Subcutaneous adipose tissue (tissue), 4 donors: ENCODE results near the gene IL21R. TPM values are rescaled to one million over a fixed set of nuclear protein-coding genes. Genes with fewer than 3 reads are reported as not detected.

Experiments used
- total RNA-seq, 4 donors: library from RNA; depleted of rRNA; stranded (reverse); fragments of >200 nt; gene quantifications; one replicate each; pipeline ENCODE4 v1.1.0, GENCODE V29; 2016
- TF ChIP-seq, protein P1 (sequence below): fragments of 450-650 bp; IDR thresholded peaks from one replicate; pipeline ENCODE4 v1.5.1; 2016; ENCODE audit warnings: low read depth, mild to moderate bottlenecking, control low read depth, antibody characterized with exemption, moderate library complexity

Gene IL21R
- total RNA-seq, 4 donors from 2014 or later: 0.51 TPM; not detected in 3

DNA sequence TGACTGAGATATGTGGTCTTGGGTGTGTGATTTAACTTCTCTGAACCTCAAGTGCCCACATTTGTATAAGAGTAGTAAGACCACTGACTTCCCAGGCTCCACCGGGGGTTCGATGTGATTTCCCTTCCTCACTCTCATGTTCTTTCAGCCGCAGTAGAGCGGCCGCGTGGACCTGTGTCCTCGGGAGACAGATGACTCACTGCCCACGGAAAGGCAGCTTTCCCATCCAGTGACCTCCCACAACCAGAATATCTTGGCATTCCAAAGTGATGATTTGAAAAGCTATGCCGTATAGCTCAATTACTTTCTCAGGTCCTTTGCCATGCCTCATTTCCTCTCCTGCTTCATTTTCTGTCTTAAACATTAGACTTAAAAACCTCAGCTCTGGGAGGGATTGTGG is 73.6 kb downstream of the IL21R start:
- TF ChIP-seq, protein P1, sequence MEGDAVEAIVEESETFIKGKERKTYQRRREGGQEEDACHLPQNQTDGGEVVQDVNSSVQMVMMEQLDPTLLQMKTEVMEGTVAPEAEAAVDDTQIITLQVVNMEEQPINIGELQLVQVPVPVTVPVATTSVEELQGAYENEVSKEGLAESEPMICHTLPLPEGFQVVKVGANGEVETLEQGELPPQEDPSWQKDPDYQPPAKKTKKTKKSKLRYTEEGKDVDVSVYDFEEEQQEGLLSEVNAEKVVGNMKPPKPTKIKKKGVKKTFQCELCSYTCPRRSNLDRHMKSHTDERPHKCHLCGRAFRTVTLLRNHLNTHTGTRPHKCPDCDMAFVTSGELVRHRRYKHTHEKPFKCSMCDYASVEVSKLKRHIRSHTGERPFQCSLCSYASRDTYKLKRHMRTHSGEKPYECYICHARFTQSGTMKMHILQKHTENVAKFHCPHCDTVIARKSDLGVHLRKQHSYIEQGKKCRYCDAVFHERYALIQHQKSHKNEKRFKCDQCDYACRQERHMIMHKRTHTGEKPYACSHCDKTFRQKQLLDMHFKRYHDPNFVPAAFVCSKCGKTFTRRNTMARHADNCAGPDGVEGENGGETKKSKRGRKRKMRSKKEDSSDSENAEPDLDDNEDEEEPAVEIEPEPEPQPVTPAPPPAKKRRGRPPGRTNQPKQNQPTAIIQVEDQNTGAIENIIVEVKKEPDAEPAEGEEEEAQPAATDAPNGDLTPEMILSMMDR: no peak

DNA sequence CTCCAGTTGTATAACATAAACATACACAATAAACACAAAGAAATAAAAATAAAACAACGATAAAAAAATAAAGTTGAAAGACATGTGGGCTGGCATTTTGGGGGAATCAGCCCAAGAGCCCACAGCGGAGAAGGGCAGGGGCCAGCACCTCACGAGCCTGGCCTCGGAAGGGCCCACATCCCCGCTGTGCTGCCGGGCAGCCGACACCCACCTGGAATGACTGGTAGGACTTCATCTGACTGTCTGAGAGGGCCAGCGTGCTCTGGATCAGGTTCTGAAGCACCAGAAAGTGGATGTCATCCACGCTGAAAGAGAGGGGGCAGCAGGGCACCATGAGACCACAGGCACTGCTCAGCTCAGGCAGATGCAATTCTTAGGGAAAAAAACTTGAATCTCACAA is 74.3 kb downstream of the IL21R start:
- TF ChIP-seq, protein P1: no peak

DNA sequence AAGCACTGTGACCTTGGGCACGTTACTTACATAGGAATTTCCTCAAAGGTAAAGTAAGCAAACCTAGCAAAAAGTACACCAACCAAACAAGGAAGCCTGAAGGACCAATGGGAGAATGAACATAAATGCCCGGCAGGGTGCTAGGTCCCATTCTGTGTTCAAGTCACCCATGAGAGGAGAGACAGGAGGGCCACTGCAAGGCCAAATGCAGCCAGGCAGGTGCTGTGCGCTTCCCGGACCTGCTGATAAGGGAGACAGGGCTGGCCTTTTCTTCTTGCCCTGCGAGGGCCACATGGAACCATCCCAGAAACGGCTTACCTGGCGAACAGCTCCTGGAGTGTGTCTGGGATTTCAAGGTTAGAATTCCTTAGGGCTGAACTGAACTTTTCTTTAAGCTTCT is 78.8 kb downstream of the IL21R start:
- TF ChIP-seq, protein P1: no peak

DNA sequence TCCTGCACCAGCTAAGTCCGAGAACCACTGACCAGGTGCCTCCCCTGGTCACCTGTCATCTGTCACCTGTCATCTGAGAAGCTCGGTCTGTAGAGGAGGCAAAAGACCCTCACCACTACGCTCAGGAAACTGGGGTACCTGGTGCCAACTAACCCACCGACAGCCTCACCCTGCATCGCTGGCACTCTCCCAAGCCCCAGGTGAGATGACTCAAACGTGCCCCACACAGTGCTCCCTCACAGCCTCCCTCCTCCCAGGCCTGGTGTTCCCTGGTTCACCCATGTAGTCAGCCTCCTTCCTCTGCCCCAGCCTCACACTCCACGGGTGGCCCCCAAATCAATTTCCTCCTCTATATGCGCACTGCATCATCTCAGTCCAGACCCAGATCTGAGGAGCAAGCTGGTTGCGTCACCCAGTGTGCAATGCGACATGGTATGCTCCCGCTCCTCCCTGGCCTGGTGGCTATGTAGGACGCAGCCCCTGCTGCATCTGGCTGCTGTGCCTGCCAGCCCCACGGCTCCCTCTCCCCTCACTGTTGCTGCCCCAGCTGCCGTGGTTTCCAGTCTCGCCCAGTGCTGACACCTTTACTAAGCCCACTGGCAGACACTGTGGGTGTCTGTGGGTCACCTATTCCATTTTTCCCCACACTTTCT is 79.4 kb downstream of the IL21R start:
- TF ChIP-seq, protein P1: no peak

DNA sequence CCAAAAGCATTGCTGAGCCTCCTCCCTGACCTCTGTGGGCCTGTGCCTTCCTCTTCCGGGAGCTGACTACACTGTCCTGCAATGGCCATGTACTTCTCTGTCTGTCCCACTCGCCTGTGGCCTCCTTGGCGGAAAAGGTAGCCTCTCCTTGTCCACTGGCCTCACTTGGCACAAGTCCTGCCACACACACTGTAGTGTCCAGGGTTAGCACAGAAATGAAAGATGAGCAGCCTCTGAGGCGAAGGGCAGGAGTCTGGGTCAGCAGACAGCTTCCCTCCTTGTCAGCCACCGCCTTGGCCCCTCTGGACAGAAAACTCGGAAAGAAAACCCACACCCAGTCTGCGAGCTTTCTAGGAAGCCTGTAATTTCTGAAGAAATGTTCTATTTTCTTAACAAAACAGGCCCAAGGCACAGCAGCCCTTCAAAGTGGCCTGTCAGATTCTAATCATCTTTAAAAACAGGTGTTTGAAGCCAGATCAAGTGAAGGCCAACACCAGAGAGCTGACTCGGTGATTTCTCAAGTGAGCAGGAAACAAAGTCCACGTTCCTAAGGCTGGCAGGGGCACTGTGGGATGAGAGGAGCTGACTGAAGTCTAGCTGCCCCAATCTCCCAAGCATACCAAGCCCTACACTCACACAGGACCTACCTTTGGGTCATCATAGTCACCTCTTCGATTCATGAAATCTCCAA is 80.6 kb downstream of the IL21R start:
- TF ChIP-seq, protein P1: no peak

DNA sequence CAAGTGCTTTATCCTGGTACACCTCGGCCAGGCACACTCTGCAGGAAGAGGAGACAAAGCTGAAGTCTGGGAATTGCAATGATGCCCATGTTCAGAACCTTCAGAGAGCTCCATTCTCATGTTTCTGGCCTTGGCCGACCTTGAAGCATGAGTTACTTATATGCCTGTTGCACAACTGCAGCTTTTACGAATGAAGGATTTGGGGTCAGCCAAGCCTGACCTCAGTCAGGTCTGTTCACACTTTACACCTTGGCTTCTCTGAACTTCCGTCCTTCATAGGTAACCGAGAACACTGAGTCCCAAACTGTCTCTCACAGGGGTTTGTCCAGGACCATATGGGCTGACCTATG is 81.1 kb downstream of the IL21R start:
- TF ChIP-seq, protein P1: no peak

DNA sequence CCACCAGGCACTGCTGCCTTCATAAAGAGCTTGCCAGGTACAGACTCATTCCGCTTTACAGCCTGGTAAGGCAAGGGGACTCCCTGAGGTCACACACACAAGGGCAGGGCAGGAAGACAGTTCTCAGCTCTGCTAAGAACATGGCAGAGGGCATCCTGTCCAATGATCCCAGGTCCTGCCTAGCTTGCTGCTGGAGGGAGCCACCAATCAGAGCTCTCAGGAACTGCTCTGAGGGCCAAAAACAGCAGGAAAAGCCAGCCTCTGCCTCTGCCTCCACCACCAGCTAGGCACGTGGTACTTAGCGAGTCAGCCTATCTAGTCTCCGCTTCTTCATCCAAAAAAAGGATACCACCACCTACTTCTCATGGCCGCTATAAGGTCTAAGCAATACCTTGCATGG is 81.7 kb downstream of the IL21R start:
- TF ChIP-seq, protein P1: no peak
